ENCODE data around the gene LRP2.

DNA sequence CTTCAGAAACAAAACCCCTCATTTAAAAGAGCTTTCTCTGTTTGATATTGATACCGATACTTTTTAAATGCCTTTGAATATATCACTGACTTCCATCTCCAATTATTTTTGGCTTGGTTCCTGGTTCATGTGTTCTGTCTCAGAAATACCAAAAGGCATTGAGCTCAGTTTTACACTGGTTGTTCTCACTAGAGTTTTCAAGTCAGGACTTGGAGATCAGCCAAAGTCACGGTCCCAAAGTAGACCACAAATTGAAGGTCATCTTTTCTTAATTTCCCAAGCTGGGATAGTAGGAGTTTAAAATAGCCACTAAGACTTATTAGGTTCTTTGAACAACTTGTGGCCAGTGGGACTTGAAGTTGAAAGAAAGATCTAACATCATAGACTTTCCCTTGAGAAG, 268.8 kb downstream of the LRP2 start:
- TF ChIP-seq, protein P1, sequence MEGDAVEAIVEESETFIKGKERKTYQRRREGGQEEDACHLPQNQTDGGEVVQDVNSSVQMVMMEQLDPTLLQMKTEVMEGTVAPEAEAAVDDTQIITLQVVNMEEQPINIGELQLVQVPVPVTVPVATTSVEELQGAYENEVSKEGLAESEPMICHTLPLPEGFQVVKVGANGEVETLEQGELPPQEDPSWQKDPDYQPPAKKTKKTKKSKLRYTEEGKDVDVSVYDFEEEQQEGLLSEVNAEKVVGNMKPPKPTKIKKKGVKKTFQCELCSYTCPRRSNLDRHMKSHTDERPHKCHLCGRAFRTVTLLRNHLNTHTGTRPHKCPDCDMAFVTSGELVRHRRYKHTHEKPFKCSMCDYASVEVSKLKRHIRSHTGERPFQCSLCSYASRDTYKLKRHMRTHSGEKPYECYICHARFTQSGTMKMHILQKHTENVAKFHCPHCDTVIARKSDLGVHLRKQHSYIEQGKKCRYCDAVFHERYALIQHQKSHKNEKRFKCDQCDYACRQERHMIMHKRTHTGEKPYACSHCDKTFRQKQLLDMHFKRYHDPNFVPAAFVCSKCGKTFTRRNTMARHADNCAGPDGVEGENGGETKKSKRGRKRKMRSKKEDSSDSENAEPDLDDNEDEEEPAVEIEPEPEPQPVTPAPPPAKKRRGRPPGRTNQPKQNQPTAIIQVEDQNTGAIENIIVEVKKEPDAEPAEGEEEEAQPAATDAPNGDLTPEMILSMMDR (optimal IDR thresholded peaks at IDR 0.05 in 1 of 3, IDR thresholded peaks at IDR 0.05 in 1 of 3, conservative IDR thresholded peaks at IDR 0.05 in 1 of 3; ENCODE audit: extremely low read depth in 1 of 3, insufficient read depth in 2 of 3, low read length in 3 of 3): no peak
- no peak for TF ChIP-seq EZH2 (IDR thresholded peaks at IDR 0.05; ENCODE audit: low read length)

All from keratinocyte (primary cell).